Left ventricle myocardium inferior (tissue), 1 donor: ENCODE results near the gene GCC2. TPM values are rescaled to one million over a fixed set of nuclear protein-coding genes. Genes with fewer than 3 reads are reported as not detected.

ENCODE experiments used
- DNase-seq: peaks from one replicate; pipeline ENCODE4 v3.0.0-alpha.2; 2020
- H3K27ac ChIP-seq: fragments of 200-600 bp; replicated peaks from 2 replicates; pipeline ENCODE4 v1.8.0; 2021
- H3K27me3 ChIP-seq: fragments of 200-600 bp; 2 replicates; pipeline ENCODE4 v1.8.0; 2021; ENCODE audit warnings: low read depth
- H3K36me3 ChIP-seq: fragments of 200-600 bp; 2 replicates; pipeline ENCODE4 v1.8.0; 2021
- H3K4me1 ChIP-seq: fragments of 200-600 bp; 2 replicates; pipeline ENCODE4 v1.8.0; 2021
- H3K4me3 ChIP-seq: fragments of 200-600 bp; 2 replicates; pipeline ENCODE4 v1.8.0; 2021; ENCODE audit warnings: mild to moderate bottlenecking, moderate library complexity
- H3K9me3 ChIP-seq: fragments of 200-600 bp; replicated peaks from 2 replicates; pipeline ENCODE4 v1.8.0; 2021
- CTCF ChIP-seq: fragments of 200-600 bp; IDR thresholded peaks from 2 replicates; pipeline ENCODE4 v1.8.0; 2021; ENCODE audit warnings: antibody characterized with exemption, mild to moderate bottlenecking, borderline replicate concordance
- intact Hi-C: fragments of 100-400 bp; cut with micrococcal nuclease; formaldehyde crosslinking; loops from one replicate; pipeline ENCODE4 v1.11.0; 2022
- total RNA-seq: library from RNA; stranded (reverse); fragmentation: NEBNext Ultra II Directional; extraction: Animal tissue kit (Norgen Biotek cat#: 25700); gene quantifications from one replicate; pipeline ENCODE4 v1.2.1, GENCODE V29; 2021
- donor health status: DM: no; HTN: yes; CAD: no; lungs with severe emphysema.

The GCC2 gene
- total RNA-seq, 1 donor from 2014 or later: 24.9 TPM

DNA sequence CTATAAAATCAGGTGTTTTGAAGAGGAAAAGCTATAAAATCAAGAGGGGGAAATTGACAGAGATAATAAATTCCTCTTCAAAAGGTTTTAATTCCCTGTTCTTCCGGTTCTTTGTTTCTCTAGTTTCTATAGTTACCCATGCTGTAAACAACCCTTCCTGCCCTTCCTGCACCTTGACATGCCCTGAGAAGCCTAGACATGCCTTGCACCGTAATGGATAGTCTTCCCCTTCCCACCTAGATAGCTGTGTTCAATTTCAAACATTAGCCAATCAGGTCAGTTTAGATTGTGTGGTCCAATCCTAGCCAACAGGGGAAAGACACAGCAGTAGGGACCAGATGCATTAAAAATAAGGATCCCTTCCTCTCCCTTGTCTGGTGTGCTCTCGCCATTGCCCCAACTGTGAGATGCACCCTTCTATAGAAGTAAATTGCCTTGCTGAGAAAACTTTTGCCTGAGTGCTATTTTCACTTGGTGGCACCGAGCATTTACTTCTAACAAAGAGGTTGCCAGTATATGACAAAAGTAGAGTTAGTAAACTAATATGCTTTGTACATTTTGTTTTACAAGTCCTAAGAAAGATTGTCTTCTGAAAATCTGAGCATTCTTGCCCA, 44.1 kb upstream of the GCC2 start:
- Histone ChIP-seq H3K36me3 (no peaks in the 10 kb centered on the region), H3K27me3 (no peaks in the 10 kb centered on the region), H3K4me1 (no peaks in the 10 kb centered on the region), H3K27ac (no peak overlapping the region), H3K9me3 (peaks cover 43% of the 10 kb centered on the region), H3K4me3 (no peak overlapping the region)
- DNase-seq: no peak
- no peak for TF ChIP-seq CTCF
- intact Hi-C loops: no loop called here

DNA sequence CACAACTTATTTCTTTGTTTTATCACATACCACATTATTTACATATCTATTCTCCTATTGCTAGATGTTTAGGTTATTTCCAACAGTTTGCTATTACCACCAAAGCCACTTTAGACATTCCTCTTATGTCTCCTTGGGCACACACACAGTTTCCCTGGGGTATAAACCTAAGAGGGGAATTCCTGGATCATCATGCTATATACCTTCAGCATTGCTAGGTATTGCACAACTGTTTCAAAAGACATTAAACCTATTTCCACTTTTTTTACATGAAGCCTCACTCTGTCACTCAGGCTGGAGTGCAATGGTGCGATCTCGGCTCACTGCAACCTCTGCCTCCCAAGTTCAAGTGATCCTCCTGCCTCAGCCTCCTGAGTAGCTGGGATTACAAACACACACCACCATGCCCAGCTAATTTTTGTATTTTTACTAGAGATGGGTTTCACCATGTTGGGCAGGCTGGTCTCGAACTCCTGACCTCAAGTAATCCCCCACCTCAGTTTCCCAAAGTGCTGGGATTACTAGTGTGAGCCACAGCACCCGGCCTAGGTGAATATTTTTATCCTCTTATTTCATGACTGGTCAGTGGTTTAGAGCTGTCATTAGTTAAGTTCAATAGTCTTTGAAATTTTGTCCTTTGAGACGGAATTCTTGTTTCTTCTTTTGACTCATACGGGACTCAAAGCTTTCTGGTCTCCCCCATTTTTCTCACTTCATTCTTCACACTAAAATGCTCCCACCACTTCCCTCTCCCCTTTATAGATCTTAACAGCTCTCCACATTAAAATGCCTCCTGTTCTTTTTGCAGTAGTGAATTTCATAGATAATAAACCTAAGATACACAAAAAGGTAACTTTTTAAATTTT, 40.9 kb upstream of the GCC2 start:
- Histone ChIP-seq H3K4me1 (no peaks in the 10 kb centered on the region), H3K4me3 (no peak overlapping the region), H3K27me3 (no peaks in the 10 kb centered on the region), H3K27ac (no peak overlapping the region), H3K36me3 (no peaks in the 10 kb centered on the region), H3K9me3 (peaks cover 23% of the 10 kb centered on the region)
- TF ChIP-seq CTCF: no peak
- intact Hi-C loops: no loop called here
- no peak for DNase-seq

DNA sequence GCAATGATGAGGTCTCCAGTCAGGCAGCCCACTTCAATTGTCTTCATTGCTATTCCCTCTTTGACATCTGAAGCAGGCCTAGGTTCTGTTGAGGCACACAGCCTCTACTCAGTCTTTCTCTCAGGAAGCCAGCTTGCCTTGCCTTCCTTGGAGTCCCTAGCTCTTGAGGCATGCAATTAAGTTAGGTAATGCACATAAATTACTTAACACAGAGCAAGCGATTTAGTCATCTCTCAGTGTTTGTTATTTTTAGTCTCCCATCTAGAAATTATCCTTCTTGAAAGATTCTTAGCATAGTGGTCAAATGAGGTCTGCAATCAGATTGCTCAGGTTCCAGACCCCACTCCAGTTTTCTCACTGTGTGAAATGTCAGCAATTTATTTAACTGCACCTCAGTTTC, 39.2 kb upstream of the GCC2 start:
- no peak for TF ChIP-seq CTCF
- DNase-seq: no peak

DNA sequence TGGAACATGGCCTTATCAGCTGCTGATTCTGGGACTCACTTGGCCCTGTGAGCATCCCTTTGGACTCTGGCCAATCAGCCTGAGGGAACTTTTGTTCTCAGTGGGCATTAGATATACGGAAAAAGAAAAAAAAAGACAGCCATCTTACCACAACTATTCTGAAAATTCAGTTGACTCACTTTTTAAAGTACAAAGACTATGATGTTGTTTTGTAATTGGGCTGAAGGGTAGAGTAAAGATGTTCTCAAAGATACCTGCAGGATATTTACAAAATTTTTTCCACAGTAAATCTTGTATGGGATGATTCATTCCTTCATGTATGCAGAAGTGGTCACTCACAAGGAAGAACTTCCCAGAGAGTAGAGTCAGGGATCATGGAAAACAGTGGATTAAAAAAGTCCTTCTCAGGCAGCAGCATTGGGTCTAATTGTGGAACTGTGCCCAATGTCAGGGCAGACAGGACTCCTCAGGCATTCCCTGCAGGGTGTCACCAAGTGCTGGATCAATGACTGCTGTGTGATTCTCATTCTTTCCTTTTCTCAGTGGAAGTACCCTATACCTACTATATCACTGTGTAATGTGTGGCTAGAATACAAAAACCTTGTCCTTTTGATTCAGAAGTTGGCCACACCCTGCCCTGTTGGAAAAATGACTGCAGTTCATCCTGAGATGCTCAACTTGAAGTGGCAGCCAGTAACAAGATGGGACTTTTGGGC, 35.9 kb upstream of the GCC2 start:
- Histone ChIP-seq H3K27ac (no peak overlapping the region), H3K27me3 (no peaks in the 10 kb centered on the region), H3K4me1 (no peaks in the 10 kb centered on the region), H3K36me3 (no peaks in the 10 kb centered on the region), H3K4me3 (no peak overlapping the region), H3K9me3 (no peaks in the 10 kb centered on the region)
- intact Hi-C loops: no loop called here
- no peak for DNase-seq
- TF ChIP-seq CTCF: no peak

More for the DNA sequence above, 39.2 kb upstream of the GCC2 start:
- Histone ChIP-seq H3K27me3 (no peaks in the 10 kb centered on the region), H3K4me3 (no peak overlapping the region), H3K36me3 (no peaks in the 10 kb centered on the region), H3K9me3 (peaks cover 14% of the 10 kb centered on the region), H3K27ac (no peak overlapping the region), H3K4me1 (no peaks in the 10 kb centered on the region)
- intact Hi-C loops: no loop called here

DNA sequence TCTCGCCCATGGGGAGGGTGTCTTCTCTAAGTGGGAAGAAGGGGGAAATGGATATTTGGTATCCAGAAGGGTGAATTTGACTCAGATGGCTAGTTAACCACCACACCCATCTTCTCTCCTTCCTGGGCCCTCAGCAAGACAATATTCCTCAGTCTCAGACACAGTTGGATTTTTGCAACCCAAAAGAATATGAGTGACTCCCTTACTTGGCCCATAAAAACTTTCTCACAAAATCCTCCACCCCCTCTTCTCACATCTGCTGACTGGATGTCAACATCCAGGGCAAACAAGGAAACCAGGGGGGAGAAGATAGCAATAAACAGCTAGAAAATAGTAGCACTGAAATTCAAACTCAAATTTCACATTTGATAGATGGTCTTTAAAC, 35.3 kb upstream of the GCC2 start:
- Histone ChIP-seq H3K9me3 (no peaks in the 10 kb centered on the region), H3K27me3 (no peaks in the 10 kb centered on the region), H3K27ac (no peak overlapping the region), H3K4me1 (no peaks in the 10 kb centered on the region), H3K4me3 (no peak overlapping the region), H3K36me3 (no peaks in the 10 kb centered on the region)
- intact Hi-C loops: no loop called here
- no peak for TF ChIP-seq CTCF
- DNase-seq: no peak
